B cell (primary cell): ENCODE data around the gene NKG7. TPM values are rescaled to one million over a fixed set of nuclear protein-coding genes. Genes with fewer than 3 reads are reported as not detected.

Experiments
- ATAC-seq: fragments of 200-7000 bp; cut with Tn5 transposase; one replicate; pipeline ENCODE4 v1.10.0; 2021; ENCODE audit warnings: low read depth, mild to moderate bottlenecking, moderate number of reproducible peaks, moderate library complexity
- CTCF ChIA-PET: fragments of 350-600 bp; sonication (Branson Sonifier 250); formaldehyde crosslinking; loops from one replicate; lab custom pipeline; 2021; ENCODE audit warnings: antibody characterized with exemption, inconsistent platforms; lab: Charles Lee
- POLR2A ChIA-PET: fragments of 350-600 bp; sonication (Branson Sonifier 250); formaldehyde crosslinking; loops from one replicate; lab custom pipeline; 2021; ENCODE audit warnings: antibody characterized with exemption; lab: Charles Lee
- DNase-seq: peaks from one replicate; pipeline ENCODE4 v3.0.0; 2013
- H2AFZ ChIP-seq: 2 replicates; pipeline ENCODE4 v1.6.1; 2012; ENCODE audit warnings: mild to moderate bottlenecking, low read depth, low read length; ENCODE audit not compliant: insufficient read depth, poor library complexity, severe bottlenecking
- H3K27ac ChIP-seq, 2 donors: 1 replicate in 1 of 2; 2 replicates in 1 of 2; pipeline ENCODE4 v1.5.1; 2012 to 2013; ENCODE audit warnings: low read length in 2 of 2, mild to moderate bottlenecking in 2 of 2, moderate library complexity in 1 of 2
- H3K27me3 ChIP-seq, 4 experiments: fragments of 200-600 bp in 1 of 4; sonication (generic) in 1 of 4; replicated peaks in 1 of 4; 1 replicate in 2 of 4; 2 replicates in 2 of 4; pipeline versions ENCODE4 v1.6.1 to v1.7.0; 2013 to 2016; ENCODE audit warnings: low read length in 3 of 4, mild to moderate bottlenecking in 2 of 4, mixed read lengths in 1 of 4, moderate library complexity in 1 of 4; ENCODE audit not compliant: insufficient read depth in 4 of 4, control insufficient read depth in 3 of 4; ENCODE audit errors: control extremely low read depth in 1 of 4
- H3K36me3 ChIP-seq, 2 experiments: replicated peaks in 1 of 2; 1 replicate in 1 of 2; 2 replicates in 1 of 2; pipeline versions ENCODE4 v1.6.1 to v1.7.1; 2013; ENCODE audit warnings: low read length in 1 of 2; ENCODE audit not compliant: insufficient read depth in 2 of 2, control insufficient read depth in 1 of 2; ENCODE audit errors: control extremely low read depth in 1 of 2, extremely low read depth in 1 of 2
- H3K4me1 ChIP-seq, 2 donors: fragments of 200-600 bp in 1 of 2; sonication (generic) in 1 of 2; 1 replicate in 1 of 2; 2 replicates in 1 of 2; pipeline versions ENCODE4 v1.5.1 to v1.6.1; 2013 to 2017; ENCODE audit warnings: low read length in 2 of 2; ENCODE audit not compliant: control insufficient read depth in 2 of 2, insufficient read depth in 2 of 2
- H3K4me2 ChIP-seq: replicated peaks from 2 replicates; pipeline ENCODE3; 2012; ENCODE audit warnings: mild to moderate bottlenecking, low read depth, low read length; ENCODE audit not compliant: poor library complexity, severe bottlenecking
- H3K4me3 ChIP-seq, 5 experiments: fragments of 200-600 bp in 1 of 5; sonication (generic) in 1 of 5; 1 replicate in 3 of 5; 2 replicates in 2 of 5; pipeline versions ENCODE4 v1.5.1 to v1.7.0; 2011 to 2016; ENCODE audit warnings: low read length in 4 of 5, mild to moderate bottlenecking in 4 of 5, low read depth in 2 of 5, control low read depth in 1 of 5, moderate library complexity in 1 of 5; ENCODE audit not compliant: insufficient read depth in 1 of 5; ENCODE audit errors: control extremely low read depth in 1 of 5, extremely low read depth in 1 of 5
- H3K79me2 ChIP-seq: fragments of 200-600 bp; sonication (generic); one replicate; pipeline ENCODE4 v1.6.0; 2016; ENCODE audit warnings: low read length; ENCODE audit not compliant: control insufficient read depth, insufficient read depth
- H3K9ac ChIP-seq: fragments of 200-600 bp; sonication (generic); 2 replicates; pipeline ENCODE4 v1.6.1; 2017; ENCODE audit warnings: mild to moderate bottlenecking, low read length, moderate library complexity
- H3K9me3 ChIP-seq, 3 donors: one replicate each; pipeline versions ENCODE4 v1.6.1 to v1.7.1; 2013; ENCODE audit warnings: low read length in 2 of 3; ENCODE audit not compliant: control insufficient read depth in 2 of 3, insufficient read depth in 1 of 3; ENCODE audit errors: control extremely low read depth in 1 of 3
- H4K20me1 ChIP-seq: 2 replicates; pipeline ENCODE4 v1.6.0; 2012; ENCODE audit warnings: mild to moderate bottlenecking, low read length; ENCODE audit not compliant: insufficient read depth, control insufficient read depth, poor library complexity, severe bottlenecking
- H3K27ac Mint-ChIP-seq: one replicate; pipeline ENCODE4 v1.8.0; 2021; ENCODE audit warnings: mixed read lengths
- H3K27me3 Mint-ChIP-seq: one replicate; pipeline ENCODE4 v1.8.0; 2021; ENCODE audit warnings: mixed read lengths
- H3K4me1 Mint-ChIP-seq: one replicate; pipeline ENCODE4 v1.8.0; 2021; ENCODE audit warnings: mixed read lengths
- H3K4me3 Mint-ChIP-seq: one replicate; pipeline ENCODE4 v1.8.0; 2021; ENCODE audit warnings: mixed read lengths
- H3K9me3 Mint-ChIP-seq: one replicate; pipeline ENCODE4 v1.8.0; 2022; ENCODE audit warnings: mixed read lengths; ENCODE audit not compliant: insufficient read depth
- EZH2 ChIP-seq: IDR thresholded peaks from 2 replicates; pipeline ENCODE4 v1.6.1; 2012; ENCODE audit warnings: borderline replicate concordance, low read depth, mild to moderate bottlenecking, moderate library complexity, low read length; ENCODE audit not compliant: insufficient read depth, poor library complexity, severe bottlenecking
- WGBS: methylation state at CpG from one replicate; pipeline ENCODE4 v1.1.5; 2013; ENCODE audit warnings: missing lambda C conversion rate; ENCODE audit not compliant: insufficient coverage; 5-methylcytosine and 5-hydroxymethylcytosine counted together
- intact Hi-C: fragments of 100-400 bp; cut with micrococcal nuclease; formaldehyde crosslinking; loops from one replicate; pipeline ENCODE4 v1.10.0; 2022
- polyA plus RNA-seq: library from polyadenylated mRNA; depleted of rRNA; stranded (reverse); fragments of >200 nt; gene quantifications from 2 replicates; pipeline ENCODE4 v1.2.3, GENCODE V29; 2012
- total RNA-seq, 2 donors: library from RNA; stranded (reverse); fragments of 120-200 nt in 1 of 2; gene quantifications; 1 replicate in 1 of 2; 2 replicates in 1 of 2; pipeline versions ENCODE4 v1.2.3 to v1.2.4, GENCODE V29; 2013 to 2022
- TF ChIP-seq, protein P1 (sequence below): fragments of 200-600 bp; IDR thresholded peaks from one replicate; pipeline ENCODE4 v1.8.0; 2022; ENCODE audit warnings: antibody characterized with exemption, mild to moderate bottlenecking

The NKG7 gene
- total and polyA plus RNA-seq, 2 donors (not counting 1 experiment from before 2014, with no cell fraction given): 1.9 to 6.6 TPM

DNA sequence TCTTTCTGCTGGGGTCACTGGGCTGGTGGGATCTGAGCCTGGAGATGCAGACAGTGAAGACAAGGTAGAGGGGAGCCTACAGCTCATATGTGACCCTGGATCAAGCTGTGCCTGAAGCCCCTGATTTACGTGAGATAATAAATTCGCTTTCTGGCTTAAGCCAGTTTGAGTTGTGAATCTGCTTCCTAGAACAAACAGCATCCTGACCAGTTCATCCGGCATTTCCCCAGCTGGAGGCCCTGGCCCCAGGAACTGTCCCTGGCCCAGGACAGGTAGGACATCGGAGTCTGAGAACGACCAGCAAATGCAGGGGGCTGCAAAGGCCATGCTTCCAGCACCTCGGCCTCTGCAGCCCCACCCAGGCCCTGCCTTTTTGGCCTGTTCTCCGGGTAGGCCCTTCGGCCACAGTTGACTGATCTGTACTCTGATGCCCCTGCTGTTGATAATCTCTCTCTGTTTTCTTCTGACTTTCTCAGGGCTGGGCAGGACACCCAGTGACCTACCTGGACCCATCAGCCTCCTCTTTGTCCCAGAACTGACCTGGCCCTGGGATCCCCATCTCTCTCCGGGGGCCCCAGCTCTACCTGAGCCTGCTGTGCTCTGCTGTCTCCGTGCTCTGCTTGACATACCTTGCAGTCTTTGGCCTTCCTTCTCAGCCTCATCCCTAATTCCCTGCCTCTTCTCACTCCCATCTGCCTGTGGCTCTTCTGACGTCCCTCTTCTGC is 21.0 kb downstream of the NKG7 start:
- H3K4me2 ChIP-seq: no peak overlapping the region
- H2AFZ ChIP-seq: no peak overlapping the region
- intact Hi-C loops: no loop called here
- H4K20me1 ChIP-seq: no peaks in the 10 kb centered on the region
- Mint-ChIP-seq H3K27ac (no peak overlapping the region), H3K4me1 (peaks cover 1% of the 10 kb centered on the region), H3K4me3 (no peak overlapping the region), H3K27me3 (no peaks in the 10 kb centered on the region), H3K9me3 (no peaks in the 10 kb centered on the region)
- WGBS: 98% methylated on average over 11 of the region's 11 CpGs
- H3K4me1 ChIP-seq: peaks cover 0 to 2% of the 10 kb centered on the region in 2 donors
- ATAC-seq (no peak), DNase-seq (no peak)
- no peak overlapping the region for H3K4me3 ChIP-seq
- no peak overlapping the region for H3K9ac ChIP-seq
- H3K27me3 ChIP-seq: no peaks in the 10 kb centered on the region
- peaks cover 0 to 31% of the 10 kb centered on the region in 2 experiments for H3K36me3 ChIP-seq
- H3K27ac ChIP-seq: no peak overlapping the region
- no peaks in the 10 kb centered on the region for H3K79me2 ChIP-seq
- H3K9me3 ChIP-seq: no peaks in the 10 kb centered on the region
- ChIA-PET POLR2A (no interaction called here), CTCF (no interaction called here)
- TF ChIP-seq EZH2: no peak
- TF ChIP-seq, protein P1, sequence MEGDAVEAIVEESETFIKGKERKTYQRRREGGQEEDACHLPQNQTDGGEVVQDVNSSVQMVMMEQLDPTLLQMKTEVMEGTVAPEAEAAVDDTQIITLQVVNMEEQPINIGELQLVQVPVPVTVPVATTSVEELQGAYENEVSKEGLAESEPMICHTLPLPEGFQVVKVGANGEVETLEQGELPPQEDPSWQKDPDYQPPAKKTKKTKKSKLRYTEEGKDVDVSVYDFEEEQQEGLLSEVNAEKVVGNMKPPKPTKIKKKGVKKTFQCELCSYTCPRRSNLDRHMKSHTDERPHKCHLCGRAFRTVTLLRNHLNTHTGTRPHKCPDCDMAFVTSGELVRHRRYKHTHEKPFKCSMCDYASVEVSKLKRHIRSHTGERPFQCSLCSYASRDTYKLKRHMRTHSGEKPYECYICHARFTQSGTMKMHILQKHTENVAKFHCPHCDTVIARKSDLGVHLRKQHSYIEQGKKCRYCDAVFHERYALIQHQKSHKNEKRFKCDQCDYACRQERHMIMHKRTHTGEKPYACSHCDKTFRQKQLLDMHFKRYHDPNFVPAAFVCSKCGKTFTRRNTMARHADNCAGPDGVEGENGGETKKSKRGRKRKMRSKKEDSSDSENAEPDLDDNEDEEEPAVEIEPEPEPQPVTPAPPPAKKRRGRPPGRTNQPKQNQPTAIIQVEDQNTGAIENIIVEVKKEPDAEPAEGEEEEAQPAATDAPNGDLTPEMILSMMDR: no peak

DNA sequence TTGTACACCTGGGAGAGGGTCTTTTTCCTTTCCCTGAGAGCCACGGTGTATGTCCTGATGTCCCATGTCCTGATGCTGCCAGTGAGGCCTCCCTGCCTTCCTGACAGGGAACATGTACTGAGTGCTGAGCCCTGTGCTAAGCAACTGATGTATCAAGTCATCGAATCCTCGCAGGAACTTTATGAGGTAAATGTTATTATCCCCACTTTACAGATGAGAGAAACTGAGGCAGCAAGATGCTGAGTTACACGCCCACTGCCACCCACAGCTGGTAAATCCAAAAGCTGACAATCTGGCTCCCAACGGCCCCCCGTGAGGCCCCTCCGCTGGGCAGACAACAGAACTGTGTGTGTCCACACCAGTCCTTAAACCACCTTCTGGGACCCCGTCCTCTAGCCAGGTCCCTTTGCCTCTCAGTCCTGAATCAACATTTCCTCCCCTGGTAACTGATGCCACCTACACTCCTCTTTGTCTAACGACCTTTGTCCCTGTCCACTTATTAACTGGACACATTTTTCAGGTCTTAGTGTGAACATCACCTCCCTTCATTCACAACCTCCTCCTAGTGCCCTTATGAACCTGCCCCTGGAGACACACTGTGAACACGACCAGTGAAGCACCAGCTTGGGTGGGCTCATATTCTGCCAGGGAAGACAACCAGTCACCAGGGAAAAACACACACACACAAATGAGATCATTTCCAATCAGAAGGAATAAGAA is 25.1 kb downstream of the NKG7 start:
- no peak overlapping the region for H3K27ac ChIP-seq
- H3K9ac ChIP-seq: no peak overlapping the region
- no peaks in the 10 kb centered on the region for H3K79me2 ChIP-seq
- DNase-seq (no peak), ATAC-seq (no peak)
- H2AFZ ChIP-seq: no peak overlapping the region
- no peak overlapping the region for H3K4me3 ChIP-seq
- peaks cover 34 to 42% of the 10 kb centered on the region in 2 donors for H3K4me1 ChIP-seq
- H3K4me2 ChIP-seq: no peak overlapping the region
- H3K27me3 ChIP-seq: no peaks in the 10 kb centered on the region
- Mint-ChIP-seq H3K4me1 (peaks cover 32% of the 10 kb centered on the region), H3K27me3 (no peaks in the 10 kb centered on the region), H3K27ac (no peak overlapping the region), H3K9me3 (no peaks in the 10 kb centered on the region), H3K4me3 (no peak overlapping the region)
- no peaks in the 10 kb centered on the region for H4K20me1 ChIP-seq
- 85% methylated on average over 7 of the region's 10 CpGs for WGBS
- no peaks in the 10 kb centered on the region for H3K9me3 ChIP-seq
- H3K36me3 ChIP-seq: peaks cover 0 to 38% of the 10 kb centered on the region in 2 experiments
- CTCF ChIA-PET: interaction anchor here (1.2 kb wide), 1 partner anchor 126 kb away, joined by 3 read pairs; no protein-coding TSS in a partner anchor
- intact Hi-C loops: no loop called here
- TF ChIP-seq EZH2: no peak
- TF ChIP-seq, protein P1: no peak
- POLR2A ChIA-PET: no interaction called here
